ENCODE data around the gene PANK4.

Gene PANK4

GRCh38 chr1:2523191-2523890 lies 3.1 kb downstream of the PANK4 start:
- H3K9ac ChIP-seq (ENCODE audit: insufficient read length): no peak overlapping the region
- peaks cover 35% of the 10 kb centered on the region for H3K36me3 ChIP-seq (ENCODE audit: insufficient read depth, low read length)
- DNase-seq (ENCODE audit: low read depth, low spot score): no peak
- TF ChIP-seq EZH2 (IDR thresholded peaks at IDR 0.05): no peak
- no peak for TF ChIP-seq FOXP2 (optimal IDR thresholded peaks at IDR 0.05; ENCODE audit: control extremely low read depth, extremely low read length, insufficient read depth)
- no peak for TF ChIP-seq POLR2AphosphoS5 (IDR thresholded peaks at IDR 0.05; ENCODE audit: borderline replicate concordance, low read depth, low read length)
- no peak overlapping the region; the same call in 1 of the 2 replicates for H3K27ac ChIP-seq
- H3K9me3 ChIP-seq (ENCODE audit: low read depth, low read length): no peaks in the 10 kb centered on the region
- H3K4me3 ChIP-seq: no peak overlapping the region

- Histone ChIP-seq H3K36me3 (ENCODE audit: insufficient read depth, low read length) (peaks cover 46% of the 10 kb centered on the region), H3K4me3 (no peak overlapping the region), H3K9ac (ENCODE audit: insufficient read length) (no peak overlapping the region), H3K9me3 (ENCODE audit: low read depth, low read length) (no peaks in the 10 kb centered on the region), H3K27ac (no peak overlapping the region; the same call in 1 of the 2 replicates)
- TF ChIP-seq FOXP2 (optimal IDR thresholded peaks at IDR 0.05; ENCODE audit: control extremely low read depth, extremely low read length, insufficient read depth) (no peak), POLR2AphosphoS5 (IDR thresholded peaks at IDR 0.05; ENCODE audit: borderline replicate concordance, low read depth, low read length) (no peak), EZH2 (IDR thresholded peaks at IDR 0.05) (no peak)
- no peak for DNase-seq (ENCODE audit: low read depth, low spot score)
Observed at GRCh38 chr1:2522230-2522629, 4.2 kb downstream of the PANK4 start.

GRCh38 chr1:2520806-2521205 lies 5.6 kb downstream of the PANK4 start:
- Histone ChIP-seq H3K9ac (ENCODE audit: insufficient read length) (no peak overlapping the region), H3K27ac (no peak overlapping the region), H3K9me3 (ENCODE audit: low read depth, low read length) (no peaks in the 10 kb centered on the region), H3K36me3 (ENCODE audit: insufficient read depth, low read length) (peaks cover 57% of the 10 kb centered on the region), H3K4me3 (no peak overlapping the region)
- DNase-seq (ENCODE audit: low read depth, low spot score): no peak
- TF ChIP-seq FOXP2 (optimal IDR thresholded peaks at IDR 0.05; ENCODE audit: control extremely low read depth, extremely low read length, insufficient read depth): no peak
- TF ChIP-seq EZH2 (IDR thresholded peaks at IDR 0.05): no peak
- no peak for TF ChIP-seq POLR2AphosphoS5 (IDR thresholded peaks at IDR 0.05; ENCODE audit: borderline replicate concordance, low read depth, low read length)

GRCh38 chr1:2520206-2520605 lies 6.2 kb downstream of the PANK4 start:
- Histone ChIP-seq H3K4me3 (no peak overlapping the region), H3K27ac (no peak overlapping the region), H3K9ac (ENCODE audit: insufficient read length) (no peak overlapping the region), H3K9me3 (ENCODE audit: low read depth, low read length) (no peaks in the 10 kb centered on the region), H3K36me3 (ENCODE audit: insufficient read depth, low read length) (peaks cover 59% of the 10 kb centered on the region)
- TF ChIP-seq EZH2 (IDR thresholded peaks at IDR 0.05) (no peak), FOXP2 (optimal IDR thresholded peaks at IDR 0.05; ENCODE audit: control extremely low read depth, extremely low read length, insufficient read depth) (no peak), POLR2AphosphoS5 (IDR thresholded peaks at IDR 0.05; ENCODE audit: borderline replicate concordance, low read depth, low read length) (no peak)
- no peak for DNase-seq (ENCODE audit: low read depth, low spot score)

GRCh38 chr1:2519729-2520128 lies 6.7 kb downstream of the PANK4 start:
- no peak for TF ChIP-seq POLR2AphosphoS5 (IDR thresholded peaks at IDR 0.05; ENCODE audit: borderline replicate concordance, low read depth, low read length)
- H3K27ac ChIP-seq: no peak overlapping the region
- H3K9me3 ChIP-seq (ENCODE audit: low read depth, low read length): no peaks in the 10 kb centered on the region
- H3K4me3 ChIP-seq: no peak overlapping the region
- DNase-seq (ENCODE audit: low read depth, low spot score): no peak
- peaks cover 62% of the 10 kb centered on the region for H3K36me3 ChIP-seq (ENCODE audit: insufficient read depth, low read length)
- H3K9ac ChIP-seq (ENCODE audit: insufficient read length): no peak overlapping the region

GRCh38 chr1:2519029-2519685 lies 7.2 kb downstream of the PANK4 start:
- no peak overlapping the region for H3K4me3 ChIP-seq
- H3K9ac ChIP-seq (ENCODE audit: insufficient read length): no peak overlapping the region
- DNase-seq (ENCODE audit: low read depth, low spot score): no peak
- H3K9me3 ChIP-seq (ENCODE audit: low read depth, low read length): no peaks in the 10 kb centered on the region
- H3K27ac ChIP-seq: no peak overlapping the region
- TF ChIP-seq FOXP2 (optimal IDR thresholded peaks at IDR 0.05; ENCODE audit: control extremely low read depth, extremely low read length, insufficient read depth) (no peak), POLR2AphosphoS5 (IDR thresholded peaks at IDR 0.05; ENCODE audit: borderline replicate concordance, low read depth, low read length) (no peak), EZH2 (IDR thresholded peaks at IDR 0.05) (no peak)
- H3K36me3 ChIP-seq (ENCODE audit: insufficient read depth, low read length): peaks cover 63% of the 10 kb centered on the region

- peaks cover 68% of the 10 kb centered on the region for H3K36me3 ChIP-seq (ENCODE audit: insufficient read depth, low read length)
- H3K9ac ChIP-seq (ENCODE audit: insufficient read length): no peak overlapping the region
- no peak overlapping the region for H3K27ac ChIP-seq
- DNase-seq (ENCODE audit: low read depth, low spot score): no peak
- TF ChIP-seq POLR2AphosphoS5 (IDR thresholded peaks at IDR 0.05; ENCODE audit: borderline replicate concordance, low read depth, low read length): no peak
- TF ChIP-seq FOXP2 (optimal IDR thresholded peaks at IDR 0.05; ENCODE audit: control extremely low read depth, extremely low read length, insufficient read depth): no peak
- TF ChIP-seq EZH2 (IDR thresholded peaks at IDR 0.05): no peak
- H3K4me3 ChIP-seq: no peak overlapping the region
- no peaks in the 10 kb centered on the region for H3K9me3 ChIP-seq (ENCODE audit: low read depth, low read length)
Observed at GRCh38 chr1:2518528-2518927, 7.9 kb downstream of the PANK4 start.

GRCh38 chr1:2517966-2518365 lies 8.4 kb downstream of the PANK4 start:
- H3K36me3 ChIP-seq (ENCODE audit: insufficient read depth, low read length): peaks cover 68% of the 10 kb centered on the region
- H3K4me3 ChIP-seq: no peak overlapping the region
- H3K9me3 ChIP-seq (ENCODE audit: low read depth, low read length): no peaks in the 10 kb centered on the region
- TF ChIP-seq POLR2AphosphoS5 (IDR thresholded peaks at IDR 0.05; ENCODE audit: borderline replicate concordance, low read depth, low read length) (no peak), EZH2 (IDR thresholded peaks at IDR 0.05) (no peak)
- no peak for DNase-seq (ENCODE audit: low read depth, low spot score)
- no peak overlapping the region for H3K27ac ChIP-seq
- no peak overlapping the region for H3K9ac ChIP-seq (ENCODE audit: insufficient read length)
